HG02943 (cell line): ENCODE measurements around the gene ENG.

Experiments used
- ATAC-seq: cut with Tn5 transposase; IDR thresholded peaks from one replicate; pipeline ENCODE4 v1.9.1; 2021; ENCODE audit warnings: mild to moderate bottlenecking, low read depth, moderate library complexity; ENCODE audit not compliant: unreplicated experiment

ENG gene

GRCh38 chr9:127816362-127816725 lies 38.1 kb downstream of the ENG start:
- ATAC-seq = no peak

GRCh38 chr9:127815512-127816361 lies 38.7 kb downstream of the ENG start:
- no peak for ATAC-seq

GRCh38 chr9:127814619-127815511 lies 39.6 kb downstream of the ENG start:
- no peak for ATAC-seq

GRCh38 chr9:127813686-127814226 lies 40.7 kb downstream of the ENG start:
- ATAC-seq = no peak

- no peak for ATAC-seq
These were observed 41.4 kb downstream of the ENG start for GRCh38 chr9:127812936-127813675.

GRCh38 chr9:127812011-127812410 lies 42.4 kb downstream of the ENG start:
- no peak for ATAC-seq

- ATAC-seq = no peak
These were observed 43.9 kb downstream of the ENG start for GRCh38 chr9:127810378-127811187.

- no peak for ATAC-seq
These were observed 44.7 kb downstream of the ENG start for GRCh38 chr9:127809540-127810377.

- ATAC-seq = no peak
These were observed 45.4 kb downstream of the ENG start for GRCh38 chr9:127809002-127809539.

- ATAC-seq = no peak
These were observed 46.0 kb downstream of the ENG start for GRCh38 chr9:127808347-127809001.

- no peak for ATAC-seq
These were observed 47.6 kb downstream of the ENG start for GRCh38 chr9:127806871-127807270.

GRCh38 chr9:127805620-127806019 lies 48.8 kb downstream of the ENG start:
- no peak for ATAC-seq

- no peak for ATAC-seq
These were observed 50.7 kb downstream of the ENG start for GRCh38 chr9:127803507-127804352.

- peak; percentile 56 for ATAC-seq
These were observed 51.6 kb downstream of the ENG start, which contains the start of gene FPGS for GRCh38 chr9:127802576-127803443. Gene FPGS (plus strand): TSS chr9:127802882. CDS start chr9:127802925, 43 bp downstream.

- ATAC-seq = no peak
These were observed 52.4 kb downstream of the ENG start for GRCh38 chr9:127801955-127802575.
